Nephron progenitor cell (in vitro differentiated cells): ENCODE results near the gene CPPED1.

Experiments used
- DNase-seq: peaks from one replicate; pipeline ENCODE4 v3.0.0; 2021
- H3K27ac Mint-ChIP-seq: 2 replicates; pipeline ENCODE4 v1.8.0; 2021; ENCODE audit warnings: mild to moderate bottlenecking, moderate library complexity, mixed read lengths
- H3K27me3 Mint-ChIP-seq: 2 replicates; pipeline ENCODE4 v1.8.0; 2021; ENCODE audit warnings: mild to moderate bottlenecking, low read depth, mixed read lengths; ENCODE audit not compliant: poor library complexity
- H3K36me3 Mint-ChIP-seq: 2 replicates; pipeline ENCODE4 v1.8.0; 2021; ENCODE audit warnings: low read depth, mixed read lengths
- H3K4me1 Mint-ChIP-seq: 2 replicates; pipeline ENCODE4 v1.8.0; 2021; ENCODE audit warnings: mixed read lengths
- H3K4me3 Mint-ChIP-seq: 2 replicates; pipeline ENCODE4 v1.8.0; 2021; ENCODE audit warnings: mild to moderate bottlenecking, moderate library complexity, mixed read lengths
- H3K9me3 Mint-ChIP-seq: 2 replicates; pipeline ENCODE4 v1.8.0; 2021; ENCODE audit warnings: mild to moderate bottlenecking, moderate library complexity, mixed read lengths
- CTCF ChIP-seq: fragments of 200-600 bp; sonication (generic); IDR thresholded peaks from 2 replicates; pipeline ENCODE4 v1.5.0; 2021; ENCODE audit warnings: antibody characterized with exemption

Gene CPPED1

GRCh38 chr16:12723681-12724080 is 80.0 kb downstream of the CPPED1 start:
- Mint-ChIP-seq H3K27me3 (peaks cover 6% of the 10 kb centered on the region), H3K4me1 (peaks cover 21% of the 10 kb centered on the region), H3K4me3 (no peak overlapping the region), H3K9me3 (peaks cover 15% of the 10 kb centered on the region), H3K36me3 (peaks cover 8% of the 10 kb centered on the region), H3K27ac (no peak overlapping the region)
- no peak for DNase-seq
- no peak for TF ChIP-seq CTCF

GRCh38 chr16:12721841-12722421 is 81.8 kb downstream of the CPPED1 start:
- H3K36me3 Mint-ChIP-seq: peaks cover 9% of the 10 kb centered on the region

GRCh38 chr16:12719972-12720371 is 83.7 kb downstream of the CPPED1 start:
- DNase-seq: no peak
- Mint-ChIP-seq H3K36me3 (peaks cover 11% of the 10 kb centered on the region), H3K4me3 (no peak overlapping the region), H3K9me3 (peaks cover 33% of the 10 kb centered on the region), H3K4me1 (peaks cover 21% of the 10 kb centered on the region), H3K27me3 (peaks cover 4% of the 10 kb centered on the region), H3K27ac (no peak overlapping the region)
- no peak for TF ChIP-seq CTCF

More at GRCh38 chr16:12721841-12722421, 81.8 kb downstream of the CPPED1 start:
- no peak for DNase-seq
- H3K4me1 Mint-ChIP-seq: peaks cover 21% of the 10 kb centered on the region
- H3K27me3 Mint-ChIP-seq: peaks cover 7% of the 10 kb centered on the region
- no peak overlapping the region for H3K27ac Mint-ChIP-seq
- peaks cover 25% of the 10 kb centered on the region for H3K9me3 Mint-ChIP-seq
- H3K4me3 Mint-ChIP-seq: no peak overlapping the region
- no peak for TF ChIP-seq CTCF

GRCh38 chr16:12716658-12717057 is 87.0 kb downstream of the CPPED1 start:
- TF ChIP-seq CTCF: no peak
- peaks cover 35% of the 10 kb centered on the region for H3K9me3 Mint-ChIP-seq
- H3K27me3 Mint-ChIP-seq: peaks cover 4% of the 10 kb centered on the region
- no peaks in the 10 kb centered on the region for H3K4me1 Mint-ChIP-seq
- no peak overlapping the region for H3K4me3 Mint-ChIP-seq
- DNase-seq: no peak
- no peak overlapping the region for H3K27ac Mint-ChIP-seq
- H3K36me3 Mint-ChIP-seq: peaks cover 19% of the 10 kb centered on the region

- Mint-ChIP-seq H3K36me3 (peaks cover 6% of the 10 kb centered on the region), H3K9me3 (peaks cover 7% of the 10 kb centered on the region), H3K4me3 (no peak overlapping the region), H3K27ac (no peak overlapping the region), H3K27me3 (no peaks in the 10 kb centered on the region), H3K4me1 (no peaks in the 10 kb centered on the region)
- TF ChIP-seq CTCF: no peak
- DNase-seq: no peak
Measured at GRCh38 chr16:12709807-12710206, 93.9 kb downstream of the CPPED1 start.

GRCh38 chr16:12708266-12708665 is 95.4 kb downstream of the CPPED1 start:
- DNase-seq: no peak
- Mint-ChIP-seq H3K27me3 (no peaks in the 10 kb centered on the region), H3K4me1 (no peaks in the 10 kb centered on the region), H3K9me3 (no peaks in the 10 kb centered on the region), H3K36me3 (no peaks in the 10 kb centered on the region), H3K4me3 (no peak overlapping the region), H3K27ac (no peak overlapping the region)
- TF ChIP-seq CTCF: no peak
